ENCODE measurements around the gene SMIM12.

The SMIM12 gene

DNA sequence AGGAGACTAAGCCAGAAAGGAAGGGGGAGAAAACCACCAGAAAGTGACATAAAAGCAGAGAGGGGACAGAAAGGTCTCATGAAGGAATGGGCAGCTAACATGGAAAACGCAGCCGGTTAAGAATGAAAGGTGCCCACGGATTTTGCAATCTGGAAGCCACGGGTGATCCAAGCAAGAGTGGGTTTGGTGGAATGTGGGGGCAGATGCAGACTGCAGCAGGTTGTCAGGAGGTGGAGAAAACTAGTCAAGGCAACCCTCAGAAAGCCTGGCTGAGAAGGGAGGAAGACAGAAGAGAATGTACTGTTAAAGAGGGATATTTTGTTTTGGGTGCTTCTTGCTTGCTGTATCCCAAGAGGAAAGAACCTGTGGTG is 12.6 kb upstream of the SMIM12 start:
- Histone ChIP-seq H2AFZ (ENCODE audit: low read length) (no peak overlapping the region), H3K27ac (ENCODE audit: low read length) (no peak overlapping the region), H3K9me3 (replicated peaks; ENCODE audit: insufficient read depth, low read length) (no peaks in the 10 kb centered on the region), H3K36me3 (replicated peaks; ENCODE audit: insufficient read depth, low read length) (no peaks in the 10 kb centered on the region), H4K20me1 (ENCODE audit: insufficient read depth, low read length) (no peaks in the 10 kb centered on the region), H3F3A (ENCODE audit: insufficient read depth, low read length) (no peaks in the 10 kb centered on the region), H3K9ac (ENCODE audit: low read length) (no peak overlapping the region), H3K27me3 (replicated peaks; ENCODE audit: insufficient read depth, low read length) (peaks cover 36% of the 10 kb centered on the region), H3K79me2 (ENCODE audit: low read length) (no peaks in the 10 kb centered on the region), H3K4me3 (ENCODE audit: low read length) (no peak overlapping the region), H3K9me2 (replicated peaks; ENCODE audit: insufficient read depth, low read length) (no peaks in the 10 kb centered on the region), H3K4me2 (ENCODE audit: low read depth, low read length) (no peak overlapping the region), H3K4me1 (ENCODE audit: low read length) (no peaks in the 10 kb centered on the region)
- TF ChIP-seq, protein P1, sequence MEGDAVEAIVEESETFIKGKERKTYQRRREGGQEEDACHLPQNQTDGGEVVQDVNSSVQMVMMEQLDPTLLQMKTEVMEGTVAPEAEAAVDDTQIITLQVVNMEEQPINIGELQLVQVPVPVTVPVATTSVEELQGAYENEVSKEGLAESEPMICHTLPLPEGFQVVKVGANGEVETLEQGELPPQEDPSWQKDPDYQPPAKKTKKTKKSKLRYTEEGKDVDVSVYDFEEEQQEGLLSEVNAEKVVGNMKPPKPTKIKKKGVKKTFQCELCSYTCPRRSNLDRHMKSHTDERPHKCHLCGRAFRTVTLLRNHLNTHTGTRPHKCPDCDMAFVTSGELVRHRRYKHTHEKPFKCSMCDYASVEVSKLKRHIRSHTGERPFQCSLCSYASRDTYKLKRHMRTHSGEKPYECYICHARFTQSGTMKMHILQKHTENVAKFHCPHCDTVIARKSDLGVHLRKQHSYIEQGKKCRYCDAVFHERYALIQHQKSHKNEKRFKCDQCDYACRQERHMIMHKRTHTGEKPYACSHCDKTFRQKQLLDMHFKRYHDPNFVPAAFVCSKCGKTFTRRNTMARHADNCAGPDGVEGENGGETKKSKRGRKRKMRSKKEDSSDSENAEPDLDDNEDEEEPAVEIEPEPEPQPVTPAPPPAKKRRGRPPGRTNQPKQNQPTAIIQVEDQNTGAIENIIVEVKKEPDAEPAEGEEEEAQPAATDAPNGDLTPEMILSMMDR (IDR thresholded peaks at IDR 0.05; ENCODE audit: low read length) = no peak
- no peak for TF ChIP-seq EZH2 (optimal IDR thresholded peaks at IDR 0.05; ENCODE audit: low read depth, low read length)
- TF ChIP-seq EZH2phosphoT487 (IDR thresholded peaks at IDR 0.05; ENCODE audit: low read length) = no peak
- no peak for DNase-seq

DNA sequence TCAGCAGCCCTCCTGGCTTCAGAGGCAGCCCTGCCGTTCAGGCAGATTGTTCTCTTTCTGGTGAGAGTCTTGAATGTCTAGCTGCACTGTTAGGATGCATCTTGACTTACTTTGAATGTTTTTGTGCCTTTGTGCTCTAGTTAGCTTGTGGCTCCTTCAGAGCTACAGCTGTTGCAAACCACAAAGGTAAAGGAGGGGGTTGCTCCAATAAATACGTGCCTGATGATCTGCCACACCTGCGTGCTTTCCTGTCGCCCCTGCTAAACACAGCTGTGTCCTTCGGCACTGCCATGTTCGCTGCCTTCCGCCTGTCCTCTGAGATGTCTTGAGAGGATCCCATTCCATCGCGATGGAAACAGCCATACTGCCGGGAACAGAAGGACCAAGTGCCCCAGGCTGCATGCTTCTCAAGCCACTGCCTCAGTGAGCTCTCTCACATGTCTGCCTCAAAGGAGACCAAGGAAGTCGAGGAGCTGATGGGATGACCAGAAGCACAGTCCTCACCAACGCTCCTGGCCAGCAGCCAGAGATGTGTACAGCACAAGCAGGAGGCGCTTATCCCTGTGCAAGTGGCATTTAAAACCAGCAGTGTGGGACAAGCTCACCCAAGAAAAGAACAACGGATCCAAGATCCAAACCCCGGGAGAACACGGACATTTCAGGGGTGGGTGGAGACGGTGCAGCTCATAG is 12.0 kb upstream of the SMIM12 start:
- no peak overlapping the region for H3K27ac ChIP-seq (ENCODE audit: low read length)
- H3K27me3 ChIP-seq (replicated peaks; ENCODE audit: insufficient read depth, low read length) = peaks cover 36% of the 10 kb centered on the region

GRCh38 chr1:34870395-34870794 is 10.8 kb upstream of the SMIM12 start:
- H3K4me3 ChIP-seq (ENCODE audit: low read length) = no peak overlapping the region
- H3K79me2 ChIP-seq (ENCODE audit: low read length) = no peaks in the 10 kb centered on the region
- peaks cover 36% of the 10 kb centered on the region for H3K27me3 ChIP-seq (replicated peaks; ENCODE audit: insufficient read depth, low read length)
- no peak overlapping the region for H3K27ac ChIP-seq (ENCODE audit: low read length)
- H3K9me3 ChIP-seq (replicated peaks; ENCODE audit: insufficient read depth, low read length) = no peaks in the 10 kb centered on the region
- H2AFZ ChIP-seq (ENCODE audit: low read length) = no peak overlapping the region
- no peaks in the 10 kb centered on the region for H3K36me3 ChIP-seq (replicated peaks; ENCODE audit: insufficient read depth, low read length)
- no peaks in the 10 kb centered on the region for H3K4me1 ChIP-seq (ENCODE audit: low read length)
- H3K9ac ChIP-seq (ENCODE audit: low read length) = no peak overlapping the region
- H4K20me1 ChIP-seq (ENCODE audit: insufficient read depth, low read length) = no peaks in the 10 kb centered on the region
- TF ChIP-seq EZH2phosphoT487 (IDR thresholded peaks at IDR 0.05; ENCODE audit: low read length) (no peak), EZH2 (optimal IDR thresholded peaks at IDR 0.05; ENCODE audit: low read depth, low read length) (no peak)
- TF ChIP-seq, protein P1 (IDR thresholded peaks at IDR 0.05; ENCODE audit: low read length) = no peak
- H3K4me2 ChIP-seq (ENCODE audit: low read depth, low read length) = no peak overlapping the region
- no peak for DNase-seq
- H3K9me2 ChIP-seq (replicated peaks; ENCODE audit: insufficient read depth, low read length) = no peaks in the 10 kb centered on the region
- no peaks in the 10 kb centered on the region for H3F3A ChIP-seq (ENCODE audit: insufficient read depth, low read length)

More for the DNA sequence above, 12.0 kb upstream of the SMIM12 start:
- no peaks in the 10 kb centered on the region for H3K9me2 ChIP-seq (replicated peaks; ENCODE audit: insufficient read depth, low read length)
- no peaks in the 10 kb centered on the region for H4K20me1 ChIP-seq (ENCODE audit: insufficient read depth, low read length)
- no peaks in the 10 kb centered on the region for H3K9me3 ChIP-seq (replicated peaks; ENCODE audit: insufficient read depth, low read length)
- no peak overlapping the region for H3K9ac ChIP-seq (ENCODE audit: low read length)
- no peak overlapping the region for H3K4me3 ChIP-seq (ENCODE audit: low read length)
- H2AFZ ChIP-seq (ENCODE audit: low read length) = no peak overlapping the region
- no peaks in the 10 kb centered on the region for H3K4me1 ChIP-seq (ENCODE audit: low read length)
- no peak for DNase-seq
- no peaks in the 10 kb centered on the region for H3F3A ChIP-seq (ENCODE audit: insufficient read depth, low read length)
- no peaks in the 10 kb centered on the region for H3K36me3 ChIP-seq (replicated peaks; ENCODE audit: insufficient read depth, low read length)
- TF ChIP-seq EZH2phosphoT487 (IDR thresholded peaks at IDR 0.05; ENCODE audit: low read length) (no peak), EZH2 (optimal IDR thresholded peaks at IDR 0.05; ENCODE audit: low read depth, low read length) (no peak)
- TF ChIP-seq, protein P1 (IDR thresholded peaks at IDR 0.05; ENCODE audit: low read length) = no peak
- no peak overlapping the region for H3K4me2 ChIP-seq (ENCODE audit: low read depth, low read length)
- no peaks in the 10 kb centered on the region for H3K79me2 ChIP-seq (ENCODE audit: low read length)
